ENCODE data around the gene FAM200A. TPM values are rescaled to one million over a fixed set of nuclear protein-coding genes. Genes with fewer than 3 reads are reported as not detected.

The FAM200A gene
- total and polyA plus RNA-seq, 2 of the 13 experiments (the other 11 are each of a cell fraction or from before 2014, with no cell fraction given): 4.7 to 6.3 TPM

- TF ChIP-seq, protein P1, sequence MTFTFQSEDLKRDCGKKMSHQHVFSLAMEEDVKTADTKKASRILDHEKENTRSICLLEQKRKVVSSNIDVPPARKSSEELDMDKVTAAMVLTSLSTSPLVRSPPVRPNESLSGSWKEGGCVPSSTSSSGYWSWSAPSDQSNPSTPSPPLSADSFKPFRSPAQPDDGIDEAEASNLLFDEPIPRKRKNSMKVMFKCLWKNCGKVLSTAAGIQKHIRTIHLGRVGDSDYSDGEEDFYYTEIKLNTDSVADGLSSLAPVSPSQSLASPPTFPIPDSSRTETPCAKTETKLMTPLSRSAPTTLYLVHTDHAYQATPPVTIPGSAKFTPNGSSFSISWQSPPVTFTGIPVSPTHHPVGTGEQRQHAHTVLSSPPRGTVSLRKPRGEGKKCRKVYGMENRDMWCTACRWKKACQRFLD (CRISPR knock-in tag; IDR thresholded peaks at IDR 0.05; ENCODE audit: borderline replicate concordance): no peak
- TF ChIP-seq STAG1 (CRISPR knock-in tag; IDR thresholded peaks at IDR 0.05): no peak
- TF ChIP-seq ZSCAN30 (CRISPR knock-in tag; IDR thresholded peaks at IDR 0.05): no peak
- 0 out of 2 replicates have a peak, but pooled peaks have one; percentile 3 for TF ChIP-seq HIVEP1 (CRISPR knock-in tag; IDR thresholded peaks at IDR 0.05)
- TF ChIP-seq ARNT (IDR thresholded peaks at IDR 0.05): no peak
- no peak for TF ChIP-seq NFE2 (CRISPR knock-in tag; IDR thresholded peaks at IDR 0.05)
- TF ChIP-seq ZNF326 (CRISPR knock-in tag; IDR thresholded peaks at IDR 0.05; ENCODE audit: borderline replicate concordance): no peak
- TF ChIP-seq ZNF263 (CRISPR knock-in tag; IDR thresholded peaks at IDR 0.05): no peak
- no peak for TF ChIP-seq ZFP36 (IDR thresholded peaks at IDR 0.05; ENCODE audit: borderline replicate concordance, low read depth, low read length, partially characterized antibody)
- peak; percentile 76; the same call in 1 of the 2 replicates for TF ChIP-seq NPAS2 (CRISPR knock-in tag; IDR thresholded peaks at IDR 0.05; ENCODE audit: borderline replicate concordance)
- TF ChIP-seq REL (CRISPR knock-in tag; conservative IDR thresholded peaks at IDR 0.05): no peak
- no peak for TF ChIP-seq FOXM1 (CRISPR knock-in tag; IDR thresholded peaks at IDR 0.05)
- no peak for TF ChIP-seq AGO1 (IDR thresholded peaks at IDR 0.05; ENCODE audit: low read depth, low read length, poor library complexity, severe bottlenecking)
- no peak for TF ChIP-seq ZBTB44 (CRISPR knock-in tag; IDR thresholded peaks at IDR 0.05)
- TF ChIP-seq MIER2 (CRISPR knock-in tag; IDR thresholded peaks at IDR 0.05): no peak
- no peak for TF ChIP-seq KDM6A (CRISPR knock-in tag; IDR thresholded peaks at IDR 0.05; ENCODE audit: low read depth)
- TF ChIP-seq NR1H2 (CRISPR knock-in tag; IDR thresholded peaks at IDR 0.05; ENCODE audit: borderline replicate concordance, low read depth): no peak
- no peak for TF ChIP-seq ZNF841 (CRISPR knock-in tag; IDR thresholded peaks at IDR 0.05; ENCODE audit: borderline replicate concordance)
- TF ChIP-seq, protein P2, sequence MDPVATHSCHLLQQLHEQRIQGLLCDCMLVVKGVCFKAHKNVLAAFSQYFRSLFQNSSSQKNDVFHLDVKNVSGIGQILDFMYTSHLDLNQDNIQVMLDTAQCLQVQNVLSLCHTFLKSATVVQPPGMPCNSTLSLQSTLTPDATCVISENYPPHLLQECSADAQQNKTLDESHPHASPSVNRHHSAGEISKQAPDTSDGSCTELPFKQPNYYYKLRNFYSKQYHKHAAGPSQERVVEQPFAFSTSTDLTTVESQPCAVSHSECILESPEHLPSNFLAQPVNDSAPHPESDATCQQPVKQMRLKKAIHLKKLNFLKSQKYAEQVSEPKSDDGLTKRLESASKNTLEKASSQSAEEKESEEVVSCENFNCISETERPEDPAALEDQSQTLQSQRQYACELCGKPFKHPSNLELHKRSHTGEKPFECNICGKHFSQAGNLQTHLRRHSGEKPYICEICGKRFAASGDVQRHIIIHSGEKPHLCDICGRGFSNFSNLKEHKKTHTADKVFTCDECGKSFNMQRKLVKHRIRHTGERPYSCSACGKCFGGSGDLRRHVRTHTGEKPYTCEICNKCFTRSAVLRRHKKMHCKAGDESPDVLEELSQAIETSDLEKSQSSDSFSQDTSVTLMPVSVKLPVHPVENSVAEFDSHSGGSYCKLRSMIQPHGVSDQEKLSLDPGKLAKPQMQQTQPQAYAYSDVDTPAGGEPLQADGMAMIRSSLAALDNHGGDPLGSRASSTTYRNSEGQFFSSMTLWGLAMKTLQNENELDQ (CRISPR knock-in tag; IDR thresholded peaks at IDR 0.05; ENCODE audit: borderline replicate concordance): peak; percentile 32; the same call in 1 of the 2 replicates
- 0 out of 2 replicates have a peak, but pooled peaks have one; percentile 2 for TF ChIP-seq SIX4 (CRISPR knock-in tag; IDR thresholded peaks at IDR 0.05)
- TF ChIP-seq, protein P3, sequence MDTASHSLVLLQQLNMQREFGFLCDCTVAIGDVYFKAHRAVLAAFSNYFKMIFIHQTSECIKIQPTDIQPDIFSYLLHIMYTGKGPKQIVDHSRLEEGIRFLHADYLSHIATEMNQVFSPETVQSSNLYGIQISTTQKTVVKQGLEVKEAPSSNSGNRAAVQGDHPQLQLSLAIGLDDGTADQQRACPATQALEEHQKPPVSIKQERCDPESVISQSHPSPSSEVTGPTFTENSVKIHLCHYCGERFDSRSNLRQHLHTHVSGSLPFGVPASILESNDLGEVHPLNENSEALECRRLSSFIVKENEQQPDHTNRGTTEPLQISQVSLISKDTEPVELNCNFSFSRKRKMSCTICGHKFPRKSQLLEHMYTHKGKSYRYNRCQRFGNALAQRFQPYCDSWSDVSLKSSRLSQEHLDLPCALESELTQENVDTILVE (CRISPR knock-in tag; IDR thresholded peaks at IDR 0.05): no peak
- peak; percentile 94 for TF ChIP-seq ZNF143 (CRISPR knock-in tag; IDR thresholded peaks at IDR 0.05)
These were observed 47.2 kb downstream of the FAM200A start, which contains the start of gene ZKSCAN5 (continued) for GRCh38 chr7:99504603-99505323.

Measured in HepG2 (cell line).